Measurements from ENCODE around the gene FRYL. TPM values are rescaled to one million over a fixed set of nuclear protein-coding genes. Genes with fewer than 3 reads are reported as not detected.
"Not testable (repeated sequence)": the region's sequence is repeated elsewhere in the genome, so short reads cannot be mapped to it uniquely, and the experiment has no call there.

The FRYL gene
- polyA plus RNA-seq, 2 donors: 8.9 to 12.8 TPM

DNA sequence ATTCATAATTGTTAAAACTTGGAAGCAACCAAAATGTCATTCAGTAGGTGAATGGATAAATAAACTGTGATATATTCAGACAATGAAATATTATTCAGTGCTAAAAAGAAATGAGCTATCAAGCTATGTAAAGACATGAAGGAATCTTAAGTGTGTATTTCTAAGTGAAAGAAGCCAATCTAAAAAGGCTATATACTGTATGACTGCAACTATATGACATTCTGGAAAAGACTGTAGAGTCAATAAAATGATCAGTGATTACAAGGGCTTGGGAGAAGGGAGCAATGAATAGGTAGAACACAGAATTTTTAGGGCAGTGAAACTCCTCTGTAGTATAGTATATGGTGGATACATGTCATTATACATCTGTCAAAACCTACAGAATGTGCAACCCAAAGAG is 139.9 kb downstream of the FRYL start:
- no peaks in the 10 kb centered on the region for H3K36me3 ChIP-seq (ENCODE audit: control insufficient read depth in 2 of 2, insufficient read depth in 2 of 2, low read length in 1 of 2)
- H3K27me3 ChIP-seq (ENCODE audit: control insufficient read depth in 1 of 2, insufficient read depth in 2 of 2, low read length in 2 of 2): no peaks in the 10 kb centered on the region
- H3K9me3 ChIP-seq (ENCODE audit: control insufficient read depth in 2 of 2, insufficient read depth in 1 of 2, low read depth in 1 of 2, low read length in 1 of 2): no peaks in the 10 kb centered on the region
- no peak overlapping the region for H3K4me3 ChIP-seq (ENCODE audit: low read depth in 1 of 2, low read length in 2 of 2)
- H3K4me1 ChIP-seq (ENCODE audit: control insufficient read depth in 2 of 2, insufficient read depth in 2 of 2, low read length in 1 of 2): no peaks in the 10 kb centered on the region
- no peak overlapping the region for H3K27ac ChIP-seq (ENCODE audit: low read depth in 2 of 2, low read length in 1 of 2)

DNA sequence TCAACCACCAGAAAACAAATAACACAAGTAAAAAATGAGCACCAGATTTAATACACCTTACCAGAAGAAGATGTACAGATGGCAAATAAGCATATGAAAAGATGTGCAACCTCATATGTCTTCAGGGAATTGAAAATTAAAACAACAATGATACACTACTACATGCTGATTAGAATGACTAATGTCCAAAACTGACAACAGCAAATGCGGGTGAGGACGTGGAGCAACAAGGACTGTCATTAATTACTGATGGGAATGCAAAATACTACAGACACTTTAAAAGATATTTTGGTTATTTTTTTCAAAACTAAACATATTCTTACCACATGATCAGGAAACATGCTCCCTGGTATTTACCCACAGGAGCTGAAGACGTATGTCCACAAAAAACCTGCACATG is 140.3 kb downstream of the FRYL start:
- no peaks in the 10 kb centered on the region for H3K9me3 ChIP-seq (ENCODE audit: control insufficient read depth in 2 of 2, insufficient read depth in 1 of 2, low read depth in 1 of 2, low read length in 1 of 2)
- H3K27me3 ChIP-seq (ENCODE audit: control insufficient read depth in 1 of 2, insufficient read depth in 2 of 2, low read length in 2 of 2): no peaks in the 10 kb centered on the region
- no peak overlapping the region for H3K27ac ChIP-seq (ENCODE audit: low read depth in 2 of 2, low read length in 1 of 2)
- H3K36me3 ChIP-seq (ENCODE audit: control insufficient read depth in 2 of 2, insufficient read depth in 2 of 2, low read length in 1 of 2): no peaks in the 10 kb centered on the region
- H3K4me1 ChIP-seq (ENCODE audit: control insufficient read depth in 2 of 2, insufficient read depth in 2 of 2, low read length in 1 of 2): no peaks in the 10 kb centered on the region
- 78 to 83% methylated on average over 3 of the region's 3 CpGs for WGBS, 2 donors
- no peak overlapping the region for H3K4me3 ChIP-seq (ENCODE audit: low read depth in 1 of 2, low read length in 2 of 2)

- 89 to 94% methylated on average over 5 of the region's 5 CpGs for WGBS, 2 donors
- not testable (repeated sequence) for H3K4me1 ChIP-seq (ENCODE audit: control insufficient read depth in 2 of 2, insufficient read depth in 2 of 2, low read length in 1 of 2); H3K36me3 ChIP-seq (ENCODE audit: control insufficient read depth in 2 of 2, insufficient read depth in 2 of 2, low read length in 1 of 2)
Observed at GRCh38 chr4:48638586-48638985, 141.5 kb downstream of the FRYL start.

GRCh38 chr4:48636911-48637310 is 143.2 kb downstream of the FRYL start:
- Histone ChIP-seq H3K4me3 (ENCODE audit: low read depth in 1 of 2, low read length in 2 of 2) (no peak overlapping the region), H3K9me3 (ENCODE audit: control insufficient read depth in 2 of 2, insufficient read depth in 1 of 2, low read depth in 1 of 2, low read length in 1 of 2) (no peaks in the 10 kb centered on the region), H3K4me1 (ENCODE audit: control insufficient read depth in 2 of 2, insufficient read depth in 2 of 2, low read length in 1 of 2) (no peaks in the 10 kb centered on the region), H3K27me3 (ENCODE audit: control insufficient read depth in 1 of 2, insufficient read depth in 2 of 2, low read length in 2 of 2) (no peaks in the 10 kb centered on the region), H3K27ac (ENCODE audit: low read depth in 2 of 2, low read length in 1 of 2) (no peak overlapping the region), H3K36me3 (ENCODE audit: control insufficient read depth in 2 of 2, insufficient read depth in 2 of 2, low read length in 1 of 2) (peaks cover 0 to 2% of the 10 kb centered on the region in 2 donors)
- 70 to 73% methylated on average over 1 of the region's 1 CpG for WGBS, 2 donors

More at GRCh38 chr4:48638586-48638985, 141.5 kb downstream of the FRYL start:
- not testable (repeated sequence) for H3K27me3 ChIP-seq (ENCODE audit: control insufficient read depth in 1 of 2, insufficient read depth in 2 of 2, low read length in 2 of 2); H3K4me3 ChIP-seq (ENCODE audit: low read depth in 1 of 2, low read length in 2 of 2); H3K9me3 ChIP-seq (ENCODE audit: control insufficient read depth in 2 of 2, insufficient read depth in 1 of 2, low read depth in 1 of 2, low read length in 1 of 2); H3K27ac ChIP-seq (ENCODE audit: low read depth in 2 of 2, low read length in 1 of 2)

- Histone ChIP-seq H3K4me1 (ENCODE audit: control insufficient read depth in 2 of 2, insufficient read depth in 2 of 2, low read length in 1 of 2) (no peaks in the 10 kb centered on the region), H3K27me3 (ENCODE audit: control insufficient read depth in 1 of 2, insufficient read depth in 2 of 2, low read length in 2 of 2) (no peaks in the 10 kb centered on the region), H3K36me3 (ENCODE audit: control insufficient read depth in 2 of 2, insufficient read depth in 2 of 2, low read length in 1 of 2) (peaks cover 0 to 2% of the 10 kb centered on the region in 2 donors), H3K27ac (ENCODE audit: low read depth in 2 of 2, low read length in 1 of 2) (no peak overlapping the region), H3K4me3 (ENCODE audit: low read depth in 1 of 2, low read length in 2 of 2) (no peak overlapping the region), H3K9me3 (ENCODE audit: control insufficient read depth in 2 of 2, insufficient read depth in 1 of 2, low read depth in 1 of 2, low read length in 1 of 2) (no peaks in the 10 kb centered on the region)
- 31% methylated on average over 2 of the region's 2 CpGs for WGBS, 2 donors
Observed at GRCh38 chr4:48635980-48636379, 144.1 kb downstream of the FRYL start.

DNA sequence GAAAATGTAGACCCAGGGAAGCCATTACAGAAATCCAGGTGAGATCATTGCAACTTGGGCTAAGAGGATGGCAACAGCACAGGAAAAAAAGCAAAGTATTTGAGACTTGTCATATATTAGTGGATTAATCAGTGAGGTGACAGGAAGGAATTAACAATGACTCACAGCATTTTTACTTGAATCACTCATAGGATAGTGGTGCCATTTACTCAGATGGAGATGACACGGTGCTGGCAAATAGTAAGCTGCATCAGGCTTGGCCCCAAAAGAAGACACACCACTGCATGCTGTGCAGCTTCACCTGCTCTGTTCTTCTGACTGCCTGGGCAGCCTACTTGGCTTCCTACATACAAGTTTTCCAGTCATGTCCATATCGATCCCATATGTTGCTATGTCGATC is 144.8 kb downstream of the FRYL start:
- no peak overlapping the region for H3K4me3 ChIP-seq (ENCODE audit: low read depth in 1 of 2, low read length in 2 of 2)

GRCh38 chr4:48634688-48635308 is 145.3 kb downstream of the FRYL start:
- Histone ChIP-seq H3K9me3 (ENCODE audit: control insufficient read depth in 2 of 2, insufficient read depth in 1 of 2, low read depth in 1 of 2, low read length in 1 of 2) (no peaks in the 10 kb centered on the region), H3K4me3 (ENCODE audit: low read depth in 1 of 2, low read length in 2 of 2) (no peak overlapping the region), H3K36me3 (ENCODE audit: control insufficient read depth in 2 of 2, insufficient read depth in 2 of 2, low read length in 1 of 2) (peaks cover 0 to 2% of the 10 kb centered on the region in 2 donors), H3K27ac (ENCODE audit: low read depth in 2 of 2, low read length in 1 of 2) (no peak overlapping the region), H3K27me3 (ENCODE audit: control insufficient read depth in 1 of 2, insufficient read depth in 2 of 2, low read length in 2 of 2) (no peaks in the 10 kb centered on the region), H3K4me1 (ENCODE audit: control insufficient read depth in 2 of 2, insufficient read depth in 2 of 2, low read length in 1 of 2) (no peaks in the 10 kb centered on the region)
- WGBS, 2 donors: 81 to 83% methylated on average over 2 of the region's 2 CpGs

More for the DNA sequence above, 144.8 kb downstream of the FRYL start:
- Histone ChIP-seq H3K27me3 (ENCODE audit: control insufficient read depth in 1 of 2, insufficient read depth in 2 of 2, low read length in 2 of 2) (no peaks in the 10 kb centered on the region), H3K4me1 (ENCODE audit: control insufficient read depth in 2 of 2, insufficient read depth in 2 of 2, low read length in 1 of 2) (no peaks in the 10 kb centered on the region), H3K9me3 (ENCODE audit: control insufficient read depth in 2 of 2, insufficient read depth in 1 of 2, low read depth in 1 of 2, low read length in 1 of 2) (no peaks in the 10 kb centered on the region), H3K36me3 (ENCODE audit: control insufficient read depth in 2 of 2, insufficient read depth in 2 of 2, low read length in 1 of 2) (peaks cover 0 to 2% of the 10 kb centered on the region in 2 donors), H3K27ac (ENCODE audit: low read depth in 2 of 2, low read length in 1 of 2) (no peak overlapping the region)
- WGBS, 2 donors: 66 to 71% methylated on average over 3 of the region's 3 CpGs

DNA sequence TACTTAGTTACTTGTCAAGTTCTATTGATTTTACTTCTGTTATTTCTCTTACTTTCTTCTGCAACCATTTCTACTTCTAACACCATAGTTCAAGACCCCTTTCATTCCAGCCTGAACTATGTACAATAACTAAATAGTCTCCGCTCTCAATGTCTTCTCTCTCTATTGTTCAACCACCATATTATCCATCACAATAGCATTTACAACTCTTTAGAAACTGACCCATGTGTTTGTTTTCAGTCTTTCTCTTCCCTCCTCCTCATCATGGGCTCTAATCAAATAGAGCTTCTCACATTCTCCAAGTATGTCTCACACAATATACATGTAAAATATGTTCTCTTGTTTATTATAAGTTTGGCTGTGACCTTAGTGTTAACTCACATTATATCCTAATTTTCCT is 146.4 kb downstream of the FRYL start:
- Histone ChIP-seq H3K27me3 (ENCODE audit: control insufficient read depth in 1 of 2, insufficient read depth in 2 of 2, low read length in 2 of 2) (no peaks in the 10 kb centered on the region), H3K36me3 (ENCODE audit: control insufficient read depth in 2 of 2, insufficient read depth in 2 of 2, low read length in 1 of 2) (peaks cover 0 to 2% of the 10 kb centered on the region in 2 donors), H3K9me3 (ENCODE audit: control insufficient read depth in 2 of 2, insufficient read depth in 1 of 2, low read depth in 1 of 2, low read length in 1 of 2) (no peaks in the 10 kb centered on the region), H3K27ac (ENCODE audit: low read depth in 2 of 2, low read length in 1 of 2) (no peak overlapping the region), H3K4me3 (ENCODE audit: low read depth in 1 of 2, low read length in 2 of 2) (no peak overlapping the region), H3K4me1 (ENCODE audit: control insufficient read depth in 2 of 2, insufficient read depth in 2 of 2, low read length in 1 of 2) (no peaks in the 10 kb centered on the region)
- 97 to 98% methylated on average over 1 of the region's 1 CpG for WGBS, 2 donors

GRCh38 chr4:48629458-48629857 is 150.6 kb downstream of the FRYL start:
- Histone ChIP-seq H3K4me3 (ENCODE audit: low read depth in 1 of 2, low read length in 2 of 2) (no peak overlapping the region), H3K27me3 (ENCODE audit: control insufficient read depth in 1 of 2, insufficient read depth in 2 of 2, low read length in 2 of 2) (no peaks in the 10 kb centered on the region), H3K27ac (ENCODE audit: low read depth in 2 of 2, low read length in 1 of 2) (no peak overlapping the region), H3K36me3 (ENCODE audit: control insufficient read depth in 2 of 2, insufficient read depth in 2 of 2, low read length in 1 of 2) (peaks cover 0 to 2% of the 10 kb centered on the region in 2 donors), H3K4me1 (ENCODE audit: control insufficient read depth in 2 of 2, insufficient read depth in 2 of 2, low read length in 1 of 2) (no peaks in the 10 kb centered on the region), H3K9me3 (ENCODE audit: control insufficient read depth in 2 of 2, insufficient read depth in 1 of 2, low read depth in 1 of 2, low read length in 1 of 2) (no peaks in the 10 kb centered on the region)
- WGBS, 2 donors: 92 to 97% methylated on average over 2 of the region's 2 CpGs

- WGBS, 2 donors: 76 to 82% methylated on average over 5 of the region's 5 CpGs
- no peaks in the 10 kb centered on the region for H3K36me3 ChIP-seq (ENCODE audit: control insufficient read depth in 2 of 2, insufficient read depth in 2 of 2, low read length in 1 of 2)
- no peaks in the 10 kb centered on the region for H3K4me1 ChIP-seq (ENCODE audit: control insufficient read depth in 2 of 2, insufficient read depth in 2 of 2, low read length in 1 of 2)
- H3K27ac ChIP-seq (ENCODE audit: low read depth in 2 of 2, low read length in 1 of 2): no peak overlapping the region
- no peaks in the 10 kb centered on the region for H3K9me3 ChIP-seq (ENCODE audit: control insufficient read depth in 2 of 2, insufficient read depth in 1 of 2, low read depth in 1 of 2, low read length in 1 of 2)
- H3K4me3 ChIP-seq (ENCODE audit: low read depth in 1 of 2, low read length in 2 of 2): no peak overlapping the region
- no peaks in the 10 kb centered on the region for H3K27me3 ChIP-seq (ENCODE audit: control insufficient read depth in 1 of 2, insufficient read depth in 2 of 2, low read length in 2 of 2)
Observed at GRCh38 chr4:48623182-48623780, 156.8 kb downstream of the FRYL start.
